NCI-H2107 treated with DMSO at 0.1 percent for 48 hours (cell line): Measurements from ENCODE around the gene PTPRN2.

Source experiments
- DNase-seq: peaks from one replicate; lab custom pipeline; 2025; ENCODE audit not compliant: unreplicated experiment; lab: John Stamatoyannopoulos, UW

Gene PTPRN2

GRCh38 chr7:158273756-158274342, 313.8 kb downstream of the PTPRN2 start:
- peak; percentile 29 for DNase-seq

GRCh38 chr7:158273138-158273651, 314.4 kb downstream of the PTPRN2 start:
- DNase-seq = no peak

- DNase-seq = no peak
These were observed 315.0 kb downstream of the PTPRN2 start for GRCh38 chr7:158272509-158273137.

GRCh38 chr7:158272091-158272490, 315.5 kb downstream of the PTPRN2 start:
- no peak for DNase-seq

- DNase-seq = no peak
These were observed 316.0 kb downstream of the PTPRN2 start for GRCh38 chr7:158271646-158272045.

- no peak for DNase-seq
These were observed 316.7 kb downstream of the PTPRN2 start for GRCh38 chr7:158270856-158271413.

GRCh38 chr7:158270106-158270775, 317.4 kb downstream of the PTPRN2 start:
- DNase-seq = no peak

- no peak for DNase-seq
These were observed 318.6 kb downstream of the PTPRN2 start for GRCh38 chr7:158268816-158269535.

- no peak for DNase-seq
These were observed 319.7 kb downstream of the PTPRN2 start for GRCh38 chr7:158267742-158268435.

GRCh38 chr7:158266817-158267741, 320.5 kb downstream of the PTPRN2 start:
- no peak for DNase-seq

GRCh38 chr7:158266426-158266816, 321.2 kb downstream of the PTPRN2 start:
- DNase-seq = no peak

- no peak for DNase-seq
These were observed 321.9 kb downstream of the PTPRN2 start for GRCh38 chr7:158265743-158266080.

GRCh38 chr7:158264881-158265742, 322.5 kb downstream of the PTPRN2 start:
- no peak for DNase-seq

- no peak for DNase-seq
These were observed 323.5 kb downstream of the PTPRN2 start for GRCh38 chr7:158263964-158264748.

GRCh38 chr7:158263110-158263963, 324.3 kb downstream of the PTPRN2 start:
- no peak for DNase-seq

- no peak for DNase-seq
These were observed 325.1 kb downstream of the PTPRN2 start for GRCh38 chr7:158262284-158263109.
